ENCODE measurements around the gene F7.

DNA sequence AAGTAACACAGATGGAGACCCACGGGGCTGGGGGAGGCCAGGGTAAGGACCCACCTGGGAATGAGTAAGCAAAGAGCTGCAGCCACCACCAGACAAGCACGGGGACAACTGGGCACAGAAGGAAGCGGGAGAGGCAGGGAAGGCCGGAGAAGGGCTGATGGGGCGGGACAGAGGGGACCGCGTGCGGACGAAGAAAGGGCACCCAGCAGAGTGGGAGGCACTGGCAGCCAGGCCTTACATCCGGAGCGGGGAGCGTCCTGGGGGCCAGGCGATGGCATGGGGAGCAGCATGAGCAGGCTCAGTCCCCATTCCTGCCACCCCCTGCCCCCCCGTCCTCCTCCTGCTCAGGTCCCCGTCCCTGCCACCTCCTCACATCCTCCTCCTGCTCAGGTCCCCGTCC, 55.8 kb downstream of the F7 start:
- TF ChIP-seq POLR2A (IDR thresholded peaks at IDR 0.05): no peak
- TF ChIP-seq CTCF (IDR thresholded peaks at IDR 0.05): no peak
- no peak for TF ChIP-seq POLR2AphosphoS5 (IDR thresholded peaks at IDR 0.05)
- no peak for TF ChIP-seq EP300 (IDR thresholded peaks at IDR 0.05)

Measured in sigmoid colon (tissue), 4 donors.